AG08395 (cell line): ENCODE data around the gene AMPD1.

ENCODE experiments used
- DNase-seq: peaks from one replicate; pipeline ENCODE4 v3.0.0; 2012; ENCODE audit warnings: mixed read lengths, low spot score

AMPD1 gene

DNA sequence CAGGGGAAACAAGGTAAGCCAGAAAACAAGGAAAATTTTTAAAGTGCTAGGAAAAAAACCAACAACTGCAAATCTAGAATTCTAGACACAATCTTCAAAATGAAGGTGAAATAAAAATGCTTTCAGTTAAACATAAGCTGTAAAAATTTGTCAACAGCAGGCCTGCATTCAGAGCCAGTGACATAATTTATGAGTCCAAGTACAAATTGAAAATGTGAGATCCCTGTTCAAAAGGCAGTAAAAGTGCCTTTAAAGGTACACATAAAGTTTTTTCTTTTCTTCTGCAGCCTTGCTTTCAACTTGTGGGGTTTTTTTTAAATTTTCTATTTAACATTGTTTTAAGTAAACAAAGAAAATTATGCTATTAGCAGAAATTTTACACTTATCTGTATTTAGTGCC lies 62.9 kb downstream of the AMPD1 start:
- DNase-seq, result no peak

DNA sequence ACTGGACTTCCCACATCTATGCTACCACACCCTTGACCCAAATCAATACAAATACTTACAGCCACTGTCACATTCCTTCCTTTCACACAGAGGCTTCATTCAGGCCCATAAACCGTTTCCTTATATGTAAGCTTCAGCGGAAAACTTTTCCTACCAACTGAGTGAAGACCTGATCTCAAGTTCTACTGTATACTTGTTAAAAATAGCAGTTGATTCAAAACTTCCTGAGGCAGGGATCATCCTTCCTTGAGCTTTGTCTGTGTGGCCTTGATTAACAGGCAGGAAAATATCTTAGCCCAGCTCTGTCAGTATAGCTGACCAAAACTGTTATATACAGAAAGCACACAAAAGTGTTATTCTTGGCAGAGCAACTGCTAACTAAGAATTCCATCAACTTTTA lies 68.2 kb downstream of the AMPD1 start:
- no peak for DNase-seq

DNA sequence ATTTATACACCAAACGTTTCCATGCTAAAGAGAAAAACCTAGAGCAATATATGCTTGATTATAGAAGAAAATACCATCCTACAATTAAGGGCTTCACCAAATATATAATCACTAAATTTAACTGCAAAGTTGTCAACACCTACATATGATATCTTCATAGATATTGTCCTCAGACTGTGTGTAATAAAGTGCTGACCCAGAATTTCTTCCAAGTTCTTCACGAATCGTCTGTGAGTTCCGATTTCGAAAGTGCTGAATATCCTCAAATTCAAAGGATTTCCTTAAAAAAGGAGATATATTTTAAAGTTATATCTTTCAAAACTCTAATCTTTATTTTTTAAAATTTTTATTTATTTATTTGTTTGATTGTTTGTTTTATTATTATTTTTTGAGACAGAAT lies 72.0 kb downstream of the AMPD1 start:
- no peak for DNase-seq
